HepG2 (cell line): Measurements from ENCODE around the gene CEP97. TPM values are rescaled to one million over a fixed set of nuclear protein-coding genes. Genes with fewer than 3 reads are reported as not detected.

Experiments used
- ATAC-seq: fragments of 200-7000 bp; cut with Tn5 transposase; 3 replicates; pipeline ENCODE4 v1.9.1; 2020; ENCODE audit warnings: mild to moderate bottlenecking, moderate library complexity
- BruUV-seq: library from RNA; stranded (reverse); fragments of 400-500 nt; replicated peaks from 2 replicates; lab custom pipeline; 2021; lab: Mats Ljungman, UMichigan
- CTCF ChIA-PET: fragments of 300-600 bp; formaldehyde crosslinking; extraction: SDS; loops from one replicate; lab custom pipeline; 2021; ENCODE audit warnings: low total read pairs, inconsistent platforms, low intra/inter-chr PET ratio; lab: Yijun Ruan, JAX
- POLR2A ChIA-PET: fragments of 350-600 bp; sonication (Branson Sonifier 250); formaldehyde crosslinking; loops from one replicate; lab custom pipeline; 2020; ENCODE audit warnings: antibody characterized with exemption, inconsistent platforms; lab: Yijun Ruan, JAX
- DNase-seq: peaks from one replicate; pipeline ENCODE4 v3.0.0-alpha.2; 2015; ENCODE audit warnings: low spot score
- FAIRE-seq: peaks from 3 replicates; lab custom pipeline; 2011; peaks lifted over from hg19 to GRCh38; lab: Jason Lieb, UNC
- H2AFZ ChIP-seq: one replicate; pipeline ENCODE4 v1.6.1; 2011; ENCODE audit warnings: low read length, inconsistent platforms
- H3K27ac ChIP-seq: fragments of 300-600 bp; 3 replicates; pipeline ENCODE4 v1.8.0; 2011; ENCODE audit warnings: mixed run types, mild to moderate bottlenecking, mixed read lengths, low read length, inconsistent platforms; ENCODE audit not compliant: insufficient read depth; ENCODE audit errors: extremely low read length
- H3K27me3 ChIP-seq, 2 experiments: fragments of 200-600 bp in 1 of 2; 2 replicates in 1 of 2; 3 replicates in 1 of 2; pipeline versions ENCODE4 v1.6.0 to v1.8.0; 2011; ENCODE audit warnings: low read length in 2 of 2, mild to moderate bottlenecking in 2 of 2, moderate library complexity in 2 of 2, inconsistent platforms in 1 of 2; ENCODE audit not compliant: insufficient read depth in 2 of 2, control insufficient read depth in 1 of 2
- H3K36me3 ChIP-seq, 2 experiments: fragments of 200-600 bp in 1 of 2; replicated peaks in 1 of 2; 2 replicates in 1 of 2; 3 replicates in 1 of 2; pipeline versions ENCODE4 v1.5.1 to v1.8.0; 2011; ENCODE audit warnings: low read length in 2 of 2, inconsistent platforms in 1 of 2; ENCODE audit not compliant: insufficient read depth in 2 of 2, control insufficient read depth in 1 of 2
- H3K4me1 ChIP-seq: 2 replicates; pipeline ENCODE4 v1.5.1; 2012; ENCODE audit warnings: low read length, inconsistent platforms; ENCODE audit not compliant: insufficient read depth
- H3K4me2 ChIP-seq: 2 replicates; pipeline ENCODE4 v1.6.0; 2011; ENCODE audit warnings: low read depth, low read length, inconsistent platforms
- H3K4me3 ChIP-seq, 3 experiments: fragments of 200-600 bp in 1 of 3; sonication (generic), shearing (Covaris generic) in 1 of 3; replicated peaks in 1 of 3; 2 replicates each; pipeline ENCODE4 v1.5.1; 2011 to 2016; ENCODE audit warnings: low read length in 3 of 3, inconsistent platforms in 2 of 3, low read depth in 2 of 3, mild to moderate bottlenecking in 2 of 3, control low read depth in 1 of 3, mixed read lengths in 1 of 3; ENCODE audit not compliant: insufficient read depth in 1 of 3
- H3K79me2 ChIP-seq: one replicate; pipeline ENCODE4 v1.6.1; 2011; ENCODE audit warnings: low read length, inconsistent platforms; ENCODE audit not compliant: insufficient read depth
- H3K9ac ChIP-seq: 2 replicates; pipeline ENCODE4 v1.6.0; 2011; ENCODE audit warnings: mild to moderate bottlenecking, low read depth, low read length, inconsistent platforms; ENCODE audit not compliant: insufficient read depth
- H3K9me3 ChIP-seq: 2 replicates; pipeline ENCODE4 v1.5.1; 2012; ENCODE audit warnings: mild to moderate bottlenecking, low read length
- H4K20me1 ChIP-seq: 2 replicates; pipeline ENCODE4 v1.6.0; 2011; ENCODE audit warnings: inconsistent platforms, mild to moderate bottlenecking, low read length, moderate library complexity; ENCODE audit not compliant: insufficient read depth
- DNMT3B ChIP-seq: conservative IDR thresholded peaks from 2 replicates; pipeline ENCODE4 v1.6.1; 2016; ENCODE audit warnings: missing biosample characterization, control low read depth
- GATA4 ChIP-seq: sonication (generic); IDR thresholded peaks from 2 replicates; pipeline ENCODE4 v1.6.1; 2016; ENCODE audit warnings: antibody characterized with exemption, low read depth, borderline replicate concordance
- MIER3 ChIP-seq: IDR thresholded peaks from 2 replicates; pipeline ENCODE4 v1.6.1; 2016; ENCODE audit warnings: missing compliant biosample characterization, borderline replicate concordance
- PHF21A ChIP-seq: sonication (generic); formaldehyde crosslinking; IDR thresholded peaks from 2 replicates; pipeline ENCODE4 v1.5.0; 2020; ENCODE audit warnings: mild to moderate bottlenecking, missing genetic modification reagents
- PREB ChIP-seq: sonication (generic); formaldehyde crosslinking; IDR thresholded peaks from 2 replicates; pipeline ENCODE4 v1.4.0; 2020; ENCODE audit warnings: missing genetic modification reagents
- RBM39 ChIP-seq: fragments of 200-400 bp; formaldehyde crosslinking; IDR thresholded peaks from one replicate; pipeline ENCODE4 v1.6.1; 2018; ENCODE audit warnings: antibody characterized with exemption, mild to moderate bottlenecking, low read depth, low read length; ENCODE audit not compliant: poor library complexity, severe bottlenecking
- SMAD3 ChIP-seq: sonication (generic); formaldehyde crosslinking; IDR thresholded peaks from 2 replicates; pipeline ENCODE4 v1.4.0; 2020; ENCODE audit warnings: missing genetic modification reagents
- SUZ12 ChIP-seq: fragments of 150-350 bp; IDR thresholded peaks from 2 replicates; pipeline ENCODE4 v1.6.1; 2014; ENCODE audit warnings: low read depth, low read length
- ZNF335 ChIP-seq: sonication (generic); formaldehyde crosslinking; IDR thresholded peaks from 2 replicates; pipeline ENCODE4 v1.4.0; 2020; ENCODE audit warnings: missing genetic modification reagents
- ZUFSP ChIP-seq: sonication (generic); formaldehyde crosslinking; IDR thresholded peaks from 2 replicates; pipeline ENCODE4 v1.9.0; 2021; ENCODE audit warnings: missing genetic modification reagents, mild to moderate bottlenecking, borderline replicate concordance
- in situ Hi-C: cut with HindIII; loops from 2 replicates; pipeline ENCODE4 v1.10.0; 2017; ENCODE audit warnings: low pct_unique_long_range_greater_than_20kb; ENCODE audit not compliant: extremely low pct_ligation_motif_present
- intact Hi-C: fragments of 100-400 bp; cut with micrococcal nuclease; formaldehyde crosslinking; loops from one replicate; pipeline ENCODE4 v1.10.0; 2022; ENCODE audit not compliant: unreplicated experiment
- polyA plus RNA-seq, 8 experiments: library from polyadenylated mRNA; depleted of rRNA in 3 of 8; stranded (reverse) in 7 of 8; unstranded in 1 of 8; fragments of >200 nt; fragmentation: Illumina TruSeq in 4 of 8; extraction: Trizol in 4 of 8; gene quantifications; 2 replicates each; pipeline versions ENCODE4 v1.2.1 to v1.2.3, GENCODE V29; 2011 to 2016; ENCODE audit warnings: low read depth in 4 of 8, missing spikeins in 1 of 8, mixed read lengths in 1 of 8; ENCODE audit not compliant: insufficient read depth in 1 of 8
- total RNA-seq, 5 experiments: library from RNA; depleted of rRNA; stranded (reverse); fragments of >200 nt; fragmentation: Illumina TruSeq; extraction: Trizol; gene quantifications; 2 replicates each; pipeline ENCODE4 v1.2.3, GENCODE V29; 2016; ENCODE audit warnings: low read depth in 1 of 5
- TF ChIP-seq, protein P1 (sequence below): sonication (generic); formaldehyde crosslinking; IDR thresholded peaks from 2 replicates; pipeline ENCODE4 v1.9.0; 2021; ENCODE audit warnings: missing genetic modification reagents, borderline replicate concordance

Gene CEP97
- total and polyA plus RNA-seq, 2 of the 13 experiments (the other 11 are each of a cell fraction or from before 2014, with no cell fraction given): 0.99 to 6.5 TPM

GRCh38 chr3:101729586-101729985, 5.2 kb downstream of the CEP97 start (continued):
- TF ChIP-seq, protein P1, sequence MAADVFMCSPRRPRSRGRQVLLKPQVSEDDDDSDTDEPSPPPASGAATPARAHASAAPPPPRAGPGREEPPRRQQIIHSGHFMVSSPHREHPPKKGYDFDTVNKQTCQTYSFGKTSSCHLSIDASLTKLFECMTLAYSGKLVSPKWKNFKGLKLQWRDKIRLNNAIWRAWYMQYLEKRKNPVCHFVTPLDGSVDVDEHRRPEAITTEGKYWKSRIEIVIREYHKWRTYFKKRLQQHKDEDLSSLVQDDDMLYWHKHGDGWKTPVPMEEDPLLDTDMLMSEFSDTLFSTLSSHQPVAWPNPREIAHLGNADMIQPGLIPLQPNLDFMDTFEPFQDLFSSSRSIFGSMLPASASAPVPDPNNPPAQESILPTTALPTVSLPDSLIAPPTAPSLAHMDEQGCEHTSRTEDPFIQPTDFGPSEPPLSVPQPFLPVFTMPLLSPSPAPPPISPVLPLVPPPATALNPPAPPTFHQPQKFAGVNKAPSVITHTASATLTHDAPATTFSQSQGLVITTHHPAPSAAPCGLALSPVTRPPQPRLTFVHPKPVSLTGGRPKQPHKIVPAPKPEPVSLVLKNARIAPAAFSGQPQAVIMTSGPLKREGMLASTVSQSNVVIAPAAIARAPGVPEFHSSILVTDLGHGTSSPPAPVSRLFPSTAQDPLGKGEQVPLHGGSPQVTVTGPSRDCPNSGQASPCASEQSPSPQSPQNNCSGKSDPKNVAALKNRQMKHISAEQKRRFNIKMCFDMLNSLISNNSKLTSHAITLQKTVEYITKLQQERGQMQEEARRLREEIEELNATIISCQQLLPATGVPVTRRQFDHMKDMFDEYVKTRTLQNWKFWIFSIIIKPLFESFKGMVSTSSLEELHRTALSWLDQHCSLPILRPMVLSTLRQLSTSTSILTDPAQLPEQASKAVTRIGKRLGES (CRISPR knock-in tag): no peak
- TF ChIP-seq SUZ12: no peak
- no peak for TF ChIP-seq SMAD3 (CRISPR knock-in tag)
- no peak for TF ChIP-seq MIER3 (CRISPR knock-in tag)
- no peak for TF ChIP-seq PHF21A (CRISPR knock-in tag)

- no peak overlapping the region for H3K4me3 ChIP-seq
- no peak for TF ChIP-seq DNMT3B (CRISPR knock-in tag)
- no peak for TF ChIP-seq ZNF335
- no peak for TF ChIP-seq ZUFSP (CRISPR knock-in tag)
- TF ChIP-seq GATA4: no peak
- no peak for TF ChIP-seq RBM39
- no peak for TF ChIP-seq PREB (CRISPR knock-in tag)
- TF ChIP-seq, all 625 proteins: peak for 0
- Histone ChIP-seq H3K9ac (no peak overlapping the region), H3K27ac (no peak overlapping the region), H3K4me2 (no peak overlapping the region), H2AFZ (no peak overlapping the region), H3K4me1 (peaks cover 5% of the 10 kb centered on the region), H3K36me3 (peaks cover 2 to 33% of the 10 kb centered on the region in 2 experiments; a peak in 4 of 5 replicates), H4K20me1 (no peaks in the 10 kb centered on the region), H3K27me3 (no peaks in the 10 kb centered on the region), H3K9me3 (no peaks in the 10 kb centered on the region), H3K79me2 (no peaks in the 10 kb centered on the region)
- BruUV-seq: no TSS peak
- POLR2A ChIA-PET: no interaction called here
- DNase-seq (no peak), FAIRE-seq (no peak), ATAC-seq (no peak)
- CTCF ChIA-PET: no interaction called here
- intact Hi-C loops: no loop called here
- in situ Hi-C loops: no loop called here
Measured at GRCh38 chr3:101730839-101731238, 6.4 kb downstream of the CEP97 start.
